Kidney glomerular epithelial cell (primary cell): Measurements from ENCODE around the gene NR6A1.

Experiments used
- DNase-seq: peaks from one replicate; lab custom pipeline; 2025; lab: John Stamatoyannopoulos, UW

The NR6A1 gene

GRCh38 chr9:124574534-124575375 lies 196.4 kb downstream of the NR6A1 start:
- DNase-seq: peak; percentile 21

GRCh38 chr9:124570942-124571666 lies 200.0 kb downstream of the NR6A1 start:
- DNase-seq: no peak

- no peak for DNase-seq
These were observed 201.2 kb downstream of the NR6A1 start for GRCh38 chr9:124569942-124570341.

GRCh38 chr9:124567362-124567761 lies 203.7 kb downstream of the NR6A1 start:
- DNase-seq: no peak

GRCh38 chr9:124562328-124562727 lies 208.8 kb downstream of the NR6A1 start:
- no peak for DNase-seq

GRCh38 chr9:124559871-124560270 lies 211.2 kb downstream of the NR6A1 start:
- DNase-seq: no peak

- no peak for DNase-seq
These were observed 212.2 kb downstream of the NR6A1 start for GRCh38 chr9:124558777-124559470.

- DNase-seq: no peak
These were observed 213.2 kb downstream of the NR6A1 start for GRCh38 chr9:124557895-124558294.

GRCh38 chr9:124555043-124555442 lies 216.1 kb downstream of the NR6A1 start:
- no peak for DNase-seq

- peak; percentile 76 for DNase-seq
These were observed 217.4 kb downstream of the NR6A1 start for GRCh38 chr9:124553738-124554137.

- no peak for DNase-seq
These were observed 218.9 kb downstream of the NR6A1 start for GRCh38 chr9:124552273-124552605.

GRCh38 chr9:124551472-124552272 lies 219.4 kb downstream of the NR6A1 start:
- DNase-seq: peak; percentile 88

GRCh38 chr9:124550072-124550471 lies 221.0 kb downstream of the NR6A1 start:
- no peak for DNase-seq

- no peak for DNase-seq
These were observed 222.1 kb downstream of the NR6A1 start for GRCh38 chr9:124549016-124549415.

- no peak for DNase-seq
These were observed 226.6 kb downstream of the NR6A1 start for GRCh38 chr9:124544535-124544934.

GRCh38 chr9:124541824-124542223 lies 229.3 kb downstream of the NR6A1 start:
- no peak for DNase-seq

GRCh38 chr9:124537926-124538325 lies 233.2 kb downstream of the NR6A1 start:
- DNase-seq: no peak

GRCh38 chr9:124535846-124536245 lies 235.3 kb downstream of the NR6A1 start:
- no peak for DNase-seq

GRCh38 chr9:124532897-124533296 lies 238.2 kb downstream of the NR6A1 start:
- no peak for DNase-seq

- no peak for DNase-seq
These were observed 240.0 kb downstream of the NR6A1 start for GRCh38 chr9:124531115-124531514.

- DNase-seq: no peak
These were observed 240.9 kb downstream of the NR6A1 start for GRCh38 chr9:124530246-124530645.

- DNase-seq: peak; percentile 18
These were observed 243.3 kb downstream of the NR6A1 start for GRCh38 chr9:124527781-124528180.
